Cardiac fibroblast (primary cell): ENCODE results near the gene SCGB1C1.

Experiments used
- DNase-seq, 2 donors: peaks; one replicate each; pipeline versions ENCODE4 v3.0.0 to v3.0.0-alpha.2; 2010; ENCODE audit warnings: low read depth in 2 of 2
- H3K4me3 ChIP-seq, 2 donors: replicated peaks in 1 of 2; 1 replicate in 1 of 2; 2 replicates in 1 of 2; pipeline ENCODE4 v1.5.1; 2011; ENCODE audit warnings: low read depth in 2 of 2, low read length in 2 of 2, mild to moderate bottlenecking in 2 of 2, moderate library complexity in 1 of 2
- TF ChIP-seq, protein P1 (sequence below): IDR thresholded peaks from one replicate; pipeline ENCODE4 v1.5.1; 2011; ENCODE audit warnings: low read depth, mild to moderate bottlenecking, low read length, inconsistent platforms

The SCGB1C1 gene

GRCh38 chr11:207208-207862 lies 14.5 kb downstream of the SCGB1C1 start, which contains the start of the genes BET1L and RIC8A:
Gene BET1L (minus strand): TSS chr11:207399. CDS start chr11:207321, 78 bp downstream.
Gene RIC8A (plus strand): TSS chr11:207708. CDS start chr11:208855, 1,147 bp downstream.
- H3K4me3 ChIP-seq: peak within 1 kb of the TSS; percentile 97 to 98
- peak; percentile 99 for DNase-seq

DNA sequence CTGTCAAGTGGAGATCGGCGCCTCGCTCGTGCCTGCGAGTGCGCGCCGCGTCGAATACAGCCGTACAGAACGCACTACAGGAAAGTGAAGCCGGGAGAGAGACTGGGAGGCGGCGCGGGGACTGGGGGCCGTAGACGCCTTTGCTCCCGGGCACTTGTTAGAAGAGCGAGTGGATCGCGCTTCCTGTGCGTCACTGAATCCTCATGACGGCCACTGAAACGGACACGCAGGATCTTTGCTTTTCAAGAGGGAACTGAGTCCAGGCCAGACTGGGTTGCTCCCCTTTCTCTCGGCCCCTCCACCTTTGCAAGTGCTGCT lies 14.9 kb downstream of the SCGB1C1 start:
- peak overlapping the region; percentile 97 to 98 for H3K4me3 ChIP-seq
- TF ChIP-seq, protein P1, sequence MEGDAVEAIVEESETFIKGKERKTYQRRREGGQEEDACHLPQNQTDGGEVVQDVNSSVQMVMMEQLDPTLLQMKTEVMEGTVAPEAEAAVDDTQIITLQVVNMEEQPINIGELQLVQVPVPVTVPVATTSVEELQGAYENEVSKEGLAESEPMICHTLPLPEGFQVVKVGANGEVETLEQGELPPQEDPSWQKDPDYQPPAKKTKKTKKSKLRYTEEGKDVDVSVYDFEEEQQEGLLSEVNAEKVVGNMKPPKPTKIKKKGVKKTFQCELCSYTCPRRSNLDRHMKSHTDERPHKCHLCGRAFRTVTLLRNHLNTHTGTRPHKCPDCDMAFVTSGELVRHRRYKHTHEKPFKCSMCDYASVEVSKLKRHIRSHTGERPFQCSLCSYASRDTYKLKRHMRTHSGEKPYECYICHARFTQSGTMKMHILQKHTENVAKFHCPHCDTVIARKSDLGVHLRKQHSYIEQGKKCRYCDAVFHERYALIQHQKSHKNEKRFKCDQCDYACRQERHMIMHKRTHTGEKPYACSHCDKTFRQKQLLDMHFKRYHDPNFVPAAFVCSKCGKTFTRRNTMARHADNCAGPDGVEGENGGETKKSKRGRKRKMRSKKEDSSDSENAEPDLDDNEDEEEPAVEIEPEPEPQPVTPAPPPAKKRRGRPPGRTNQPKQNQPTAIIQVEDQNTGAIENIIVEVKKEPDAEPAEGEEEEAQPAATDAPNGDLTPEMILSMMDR: no peak
- peak; percentile 69 to 76 for DNase-seq

More at GRCh38 chr11:207208-207862, 14.5 kb downstream of the SCGB1C1 start, which contains the start of the genes BET1L and RIC8A:
- TF ChIP-seq, protein P1: no peak

- H3K4me3 ChIP-seq: peak overlapping the region; percentile 97 to 98
- TF ChIP-seq, protein P1: no peak
- DNase-seq: peak; percentile 73 to 80
Observed at GRCh38 chr11:208181-208916, 15.5 kb downstream of the SCGB1C1 start.

- H3K4me3 ChIP-seq: peak overlapping the region; percentile 97 to 98
- TF ChIP-seq, protein P1: no peak
- no peak for DNase-seq
Observed at GRCh38 chr11:208917-209260, 16.0 kb downstream of the SCGB1C1 start.

GRCh38 chr11:209275-210121 lies 16.6 kb downstream of the SCGB1C1 start:
- H3K4me3 ChIP-seq: peak overlapping the region; percentile 97 to 98
- DNase-seq: peak; percentile 12 to 31
- TF ChIP-seq, protein P1: peak; percentile 10

DNA sequence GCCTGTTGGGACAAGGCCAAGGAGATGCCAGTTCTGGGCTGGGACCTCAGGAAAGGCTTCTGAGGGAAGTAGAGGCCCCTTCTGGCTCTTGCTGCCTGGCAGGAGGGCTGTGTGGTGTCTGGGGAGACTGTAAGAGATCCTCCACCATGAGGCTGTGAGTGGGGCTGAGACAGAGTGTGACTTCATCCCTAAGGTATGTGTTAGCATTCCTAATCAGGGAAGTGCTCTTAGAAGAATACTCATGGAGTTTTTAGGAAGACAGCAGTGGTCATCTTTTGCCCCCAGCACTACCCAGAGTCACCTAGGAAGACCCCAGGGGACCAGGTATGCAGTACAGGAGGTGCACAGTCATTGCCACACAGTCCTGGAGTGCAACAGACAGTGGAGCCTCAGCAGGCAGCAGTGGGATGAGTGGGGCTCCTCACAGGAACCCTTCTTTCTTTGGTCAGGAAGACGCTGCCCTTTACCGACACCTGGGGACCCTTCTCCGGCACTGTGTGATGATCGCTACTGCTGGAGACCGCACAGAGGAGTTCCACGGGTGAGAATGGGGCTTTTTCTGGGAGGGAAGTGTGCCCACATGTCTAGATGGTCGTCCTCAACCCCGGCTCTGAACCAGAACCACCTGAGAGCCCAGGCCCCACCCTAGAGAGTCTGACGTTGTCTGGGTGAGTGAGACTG lies 17.4 kb downstream of the SCGB1C1 start:
- DNase-seq: peak; percentile 64 to 88
- peak overlapping the region; percentile 97 to 98 for H3K4me3 ChIP-seq
- TF ChIP-seq, protein P1: no peak
